ENCODE results near the gene TTC13.
A peak's percentile ranks its signal among the peaks of the same experiment; 100 is the strongest.

TTC13 gene

DNA sequence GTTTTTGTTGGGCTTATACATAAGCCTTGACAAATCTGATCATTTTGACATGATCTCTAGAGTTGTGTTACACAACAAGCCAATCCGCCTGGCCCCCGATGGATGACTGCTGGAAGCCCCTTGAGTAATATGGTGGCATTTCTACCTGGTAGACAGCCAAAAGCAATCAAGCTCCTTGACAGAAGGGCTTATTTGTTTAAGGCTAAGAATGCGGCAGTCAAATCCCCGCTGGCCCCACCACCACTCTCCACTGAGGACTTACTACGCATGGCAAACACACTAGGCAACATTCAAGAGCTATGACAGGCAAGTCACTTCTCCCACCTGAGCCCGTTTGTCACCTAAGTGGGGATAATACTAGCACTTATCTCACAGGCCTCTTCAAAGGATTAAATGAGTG is 77.0 kb downstream of the TTC13 start:
- no peak for DNase-seq

DNA sequence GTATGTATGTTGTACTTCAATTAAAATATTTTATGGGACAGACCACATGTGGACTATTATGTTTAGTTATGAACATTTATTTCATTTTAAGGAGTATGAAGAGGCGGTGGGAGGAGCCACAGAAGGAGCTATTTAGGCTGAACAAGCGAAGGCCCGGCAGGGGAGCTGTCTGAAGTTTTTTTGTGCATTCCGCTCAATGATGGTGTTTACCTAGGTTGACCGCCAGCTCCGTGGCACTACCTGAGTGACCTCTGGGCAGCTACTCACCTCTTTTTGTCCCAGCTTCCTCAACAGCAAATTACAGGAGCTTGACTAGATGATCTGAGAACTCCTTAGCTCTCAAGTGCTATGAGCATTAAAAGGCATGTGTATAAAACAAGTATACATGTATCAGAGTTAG is 77.7 kb downstream of the TTC13 start:
- no peak for DNase-seq

DNA sequence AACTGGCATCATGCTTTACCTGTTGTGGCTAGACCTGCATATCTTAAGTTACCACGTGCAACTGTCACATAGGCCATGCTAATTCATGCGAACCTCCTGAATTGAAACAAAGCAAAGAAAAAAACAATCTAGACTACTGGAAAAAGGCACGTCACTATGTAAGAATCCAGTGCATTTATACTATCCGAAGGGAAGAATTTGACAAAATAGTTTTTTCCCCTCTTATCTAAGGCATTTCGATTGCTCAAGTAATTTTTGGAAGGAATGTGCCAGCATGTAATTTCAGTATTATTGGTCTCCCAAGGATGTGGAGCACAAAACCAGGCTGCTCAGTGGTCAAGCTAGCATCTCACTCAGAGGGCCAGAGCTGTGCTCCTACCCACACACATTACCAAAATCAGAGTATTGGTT is 78.8 kb downstream of the TTC13 start:
- DNase-seq, result no peak

DNA sequence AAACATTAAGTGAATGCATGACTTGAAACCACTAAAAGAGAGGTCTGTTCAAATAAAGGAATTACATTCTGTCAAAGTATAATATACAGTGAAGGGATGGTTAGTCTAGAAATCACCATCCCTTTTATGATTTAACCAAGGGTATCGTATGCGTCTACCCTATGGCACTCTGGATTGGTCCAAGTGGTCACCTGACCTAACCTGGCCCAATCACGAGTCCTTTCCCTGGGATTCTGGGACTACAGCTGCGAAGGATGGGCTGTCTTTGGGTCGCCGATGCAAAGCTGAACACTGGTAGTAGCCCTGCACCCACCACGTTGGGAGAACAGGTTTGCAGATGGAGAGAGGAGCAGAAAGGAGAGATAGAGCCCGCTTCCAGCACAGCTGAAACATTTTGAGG is 79.9 kb downstream of the TTC13 start:
- no peak for DNase-seq

DNA sequence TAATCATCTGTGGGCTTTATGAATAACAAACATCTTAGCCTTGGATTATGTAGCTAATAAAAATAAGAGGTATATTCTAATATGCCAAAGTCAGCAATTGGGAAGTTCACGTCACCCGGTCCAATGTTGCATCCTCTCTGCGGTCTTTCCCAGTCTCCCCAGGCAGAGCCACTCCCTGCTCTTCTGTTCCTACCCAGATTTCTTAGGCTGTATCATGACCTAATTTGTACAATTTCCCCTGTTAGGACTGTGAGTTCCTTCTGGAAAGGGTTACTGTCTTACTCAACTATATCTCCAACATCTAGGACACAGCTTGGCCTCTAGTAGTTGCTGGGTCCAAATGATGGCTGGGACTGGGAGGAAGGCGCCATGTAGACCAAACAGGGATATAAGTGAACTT is 80.5 kb downstream of the TTC13 start:
- DNase-seq, result no peak

DNA sequence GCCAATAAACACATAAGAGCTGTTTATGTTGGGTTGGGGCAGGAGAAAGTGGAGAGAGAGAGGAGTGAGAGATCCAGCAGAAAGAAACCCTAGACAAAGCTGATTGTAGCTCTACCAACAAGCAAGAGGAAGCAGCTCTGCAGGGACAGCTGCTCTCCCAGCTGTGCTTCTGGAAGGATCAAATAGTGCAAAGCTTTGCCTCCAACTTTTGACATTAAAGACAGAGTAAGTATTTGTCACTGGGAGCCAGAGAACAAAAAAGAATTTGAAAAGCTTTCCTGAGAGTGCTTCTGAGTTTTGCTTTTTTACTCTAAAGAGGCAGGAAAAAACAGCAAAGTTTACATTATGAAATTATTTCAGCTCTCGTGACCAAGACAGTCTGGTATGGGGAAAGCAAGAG is 81.9 kb downstream of the TTC13 start:
- no peak for DNase-seq

DNA sequence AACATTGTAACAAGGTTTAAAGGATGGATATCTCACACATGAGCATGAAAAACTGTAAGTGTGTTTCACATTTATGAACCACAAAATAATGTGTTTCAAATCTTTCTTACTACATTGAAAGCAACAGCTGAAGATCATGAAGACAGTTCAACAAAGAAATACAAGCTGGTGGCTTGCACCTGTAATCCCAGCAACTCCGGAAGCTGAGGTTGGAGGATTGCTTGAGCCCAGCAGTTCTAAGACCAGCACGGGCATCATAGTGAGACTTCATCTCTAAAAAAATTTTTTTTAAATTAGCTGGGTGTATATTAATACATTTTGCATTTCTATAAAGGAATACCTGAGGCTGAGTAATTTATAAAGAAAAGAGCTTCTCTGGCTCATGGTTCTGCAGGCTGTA is 83.2 kb downstream of the TTC13 start:
- no peak for DNase-seq

DNA sequence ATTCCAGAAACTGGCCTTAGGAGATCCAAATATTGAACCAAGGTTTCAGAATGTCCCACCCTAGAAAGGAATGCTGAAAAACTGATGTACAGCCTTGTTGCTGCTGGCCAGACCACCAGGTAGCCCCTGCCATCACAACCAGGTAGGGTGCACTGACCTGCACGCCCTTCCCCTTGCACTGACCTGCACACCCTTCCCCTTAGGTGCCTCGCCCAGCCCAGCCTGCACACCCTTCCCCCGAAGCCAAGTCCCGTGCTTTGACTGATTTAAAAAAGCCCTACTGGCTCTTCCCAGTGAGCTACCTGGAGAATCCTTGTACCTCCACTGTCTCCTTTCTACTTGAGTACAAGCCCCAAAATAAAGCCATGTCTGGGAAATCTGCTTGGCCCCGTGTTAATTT is 84.0 kb downstream of the TTC13 start:
- DNase-seq, result no peak

DNA sequence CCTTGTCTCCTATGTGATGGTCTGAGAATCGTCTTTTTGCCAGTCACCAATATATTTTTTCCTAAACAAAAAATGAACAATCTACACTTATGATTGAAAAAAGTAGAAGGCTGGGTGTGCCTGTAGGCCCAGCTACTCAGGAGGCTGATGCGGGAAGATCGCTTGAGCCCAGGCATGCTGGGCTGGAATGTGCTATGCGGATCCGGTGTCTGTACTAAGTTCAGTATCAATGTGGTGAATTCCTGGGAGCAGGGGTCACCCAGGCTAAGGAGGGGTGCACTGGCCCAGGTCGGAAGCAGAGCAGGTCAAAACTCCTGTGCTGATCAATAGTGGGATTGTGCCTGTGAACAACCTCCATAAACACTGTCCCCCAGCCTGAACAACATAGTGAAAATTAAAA is 84.6 kb downstream of the TTC13 start:
- DNase-seq, result no peak

DNA sequence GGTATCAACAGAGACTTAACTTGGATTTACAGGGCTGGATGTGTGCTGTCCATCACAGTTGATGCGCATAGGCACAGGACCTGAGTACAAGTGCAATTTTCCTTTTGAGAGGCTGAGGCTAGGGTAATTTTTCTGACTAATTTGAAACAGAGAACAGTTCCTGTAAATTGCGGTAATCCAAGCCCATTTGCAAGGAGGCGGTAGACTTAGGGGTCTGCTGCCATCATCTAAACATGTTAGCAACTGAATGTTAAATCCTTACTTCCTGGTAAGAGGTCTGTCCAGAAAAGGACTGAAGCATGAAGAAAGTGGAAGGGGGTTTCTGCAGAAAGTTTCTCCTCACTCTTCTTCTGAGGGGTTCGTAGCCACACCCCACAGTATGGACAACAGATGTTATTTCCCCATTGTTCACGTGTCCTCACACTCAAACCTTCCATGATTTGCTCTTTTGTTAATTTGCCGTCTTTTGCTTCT is 86.6 kb downstream of the TTC13 start:
- DNase-seq, result no peak

DNA sequence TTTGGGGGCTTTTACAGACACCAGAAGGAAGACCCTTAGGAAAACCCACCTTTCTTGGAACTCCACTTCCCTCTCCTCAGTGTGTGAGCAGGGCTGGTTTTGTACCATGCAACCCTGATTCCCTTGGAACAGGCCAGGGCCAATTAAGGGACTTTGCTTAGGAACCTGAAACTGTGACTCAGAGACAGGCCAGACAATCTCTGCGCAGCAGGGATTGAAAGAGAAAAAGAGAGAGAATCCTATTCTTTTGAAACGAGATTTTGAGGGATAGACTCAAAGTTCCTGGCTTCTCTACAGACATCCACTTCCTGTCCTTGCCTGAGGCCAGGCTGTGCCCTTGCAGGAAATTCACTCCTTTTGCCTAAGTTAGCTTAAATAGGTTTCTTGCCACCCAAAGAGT is 87.2 kb downstream of the TTC13 start:
- no peak for DNase-seq

DNA sequence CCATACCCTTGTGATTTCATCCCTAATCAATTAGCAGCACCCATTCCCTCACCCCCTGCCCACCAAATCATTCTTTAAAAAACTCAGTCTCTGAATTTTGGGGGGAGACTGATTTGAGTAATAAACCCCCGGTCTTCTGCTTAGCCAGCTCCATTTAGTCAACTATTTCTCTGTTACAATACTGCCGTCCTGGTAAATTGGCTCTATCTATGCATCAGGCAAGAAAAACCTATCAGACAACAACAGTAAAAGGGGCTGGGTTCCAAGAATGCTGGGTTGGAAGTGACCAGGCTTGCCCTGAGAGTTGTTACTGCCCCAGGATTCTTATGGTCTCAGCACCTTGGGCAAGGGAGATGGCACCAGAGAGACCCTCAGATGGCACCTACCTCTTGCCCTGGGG is 94.0 kb downstream of the TTC13 start:
- no peak for DNase-seq

DNA sequence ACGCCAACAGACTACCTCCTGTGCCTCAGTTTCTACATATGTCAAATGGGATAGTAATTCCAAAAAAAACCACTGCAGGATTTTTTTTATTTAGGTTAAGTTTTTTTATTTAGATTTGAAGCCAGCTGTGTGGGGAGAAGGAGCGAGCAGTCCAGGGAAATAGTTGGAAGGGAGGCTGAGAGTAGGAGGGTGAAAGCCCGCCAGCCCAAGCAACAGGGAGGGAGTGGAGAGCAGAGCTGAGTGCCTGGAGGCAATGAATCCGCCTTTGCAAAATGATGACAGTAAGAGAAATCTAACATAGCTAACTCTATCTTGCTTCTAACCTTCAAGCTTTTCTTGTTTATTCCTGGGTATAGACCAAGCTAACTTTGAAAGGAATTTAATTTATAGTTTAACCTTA is 94.7 kb downstream of the TTC13 start:
- no peak for DNase-seq

DNA sequence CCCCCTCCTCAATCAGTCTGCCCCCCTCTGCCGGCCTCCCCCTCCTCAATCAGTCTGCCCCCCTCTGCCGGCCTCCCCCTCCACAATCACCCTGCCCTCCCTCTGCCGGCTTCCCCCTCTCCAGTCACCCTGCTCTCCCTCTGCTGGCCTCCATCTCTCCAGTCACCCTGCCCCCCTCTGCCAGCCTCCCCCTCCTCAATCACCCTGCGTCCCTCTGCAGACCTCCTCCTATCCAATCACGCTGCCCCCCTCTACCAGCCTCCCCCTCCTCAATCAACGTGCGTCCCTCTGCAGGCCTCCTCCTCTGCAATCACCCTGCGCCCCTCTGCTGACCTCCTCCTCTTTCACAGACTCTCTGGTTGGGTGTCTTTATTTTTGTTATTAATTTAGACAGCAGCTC is 98.9 kb downstream of the TTC13 start:
- no peak for DNase-seq

DNA sequence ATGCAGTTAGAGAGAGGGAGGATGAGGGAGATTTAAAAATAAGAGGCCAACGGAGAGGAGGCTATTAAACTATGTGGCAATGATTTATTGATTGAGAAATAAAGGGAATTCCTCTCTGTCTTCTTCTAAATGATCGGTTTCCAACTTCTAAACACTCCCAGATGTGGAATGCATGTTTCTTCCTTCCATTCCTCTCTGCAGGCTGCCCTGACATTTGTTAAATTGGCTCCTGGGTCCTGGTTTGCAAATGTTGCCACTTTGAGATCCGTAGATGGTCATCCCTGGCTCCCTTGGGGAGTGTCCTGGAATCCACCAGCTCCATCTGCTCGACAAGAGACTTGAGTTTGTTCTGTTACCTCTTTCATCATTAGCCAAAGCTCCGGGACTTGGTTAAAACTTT is 100.1 kb downstream of the TTC13 start:
- DNase-seq, result no peak

DNA sequence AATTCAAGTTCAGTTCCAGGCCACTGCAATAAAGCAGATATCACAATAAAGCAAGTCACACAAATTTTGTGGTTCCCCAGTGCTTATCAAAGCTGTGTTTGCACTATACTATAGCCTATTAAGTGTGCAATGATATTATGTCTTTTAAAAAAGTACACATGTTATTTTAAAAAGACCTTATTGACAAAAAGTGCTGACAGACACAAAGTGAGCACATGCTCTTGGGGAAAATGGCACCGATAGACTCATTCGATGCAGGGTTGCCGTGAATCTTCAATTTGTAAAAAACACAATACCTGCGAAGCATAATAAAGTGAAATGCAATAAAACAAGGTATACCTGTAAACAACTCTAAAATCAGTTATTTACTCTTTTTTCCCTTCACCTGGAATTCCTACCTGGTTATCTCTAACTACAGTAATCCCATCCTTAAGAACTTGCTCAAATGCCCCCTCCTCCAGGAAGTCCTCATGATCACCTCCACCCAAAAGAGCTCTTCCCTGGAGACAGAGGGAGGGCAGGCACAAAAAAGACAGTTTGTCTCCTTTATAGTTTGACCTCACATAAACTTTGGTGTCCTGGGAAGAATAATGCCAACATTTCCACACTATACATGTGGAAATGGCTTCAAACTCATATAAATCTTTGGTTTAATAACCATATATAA is 100.6 kb downstream of the TTC13 start:
- no peak for DNase-seq

DNA sequence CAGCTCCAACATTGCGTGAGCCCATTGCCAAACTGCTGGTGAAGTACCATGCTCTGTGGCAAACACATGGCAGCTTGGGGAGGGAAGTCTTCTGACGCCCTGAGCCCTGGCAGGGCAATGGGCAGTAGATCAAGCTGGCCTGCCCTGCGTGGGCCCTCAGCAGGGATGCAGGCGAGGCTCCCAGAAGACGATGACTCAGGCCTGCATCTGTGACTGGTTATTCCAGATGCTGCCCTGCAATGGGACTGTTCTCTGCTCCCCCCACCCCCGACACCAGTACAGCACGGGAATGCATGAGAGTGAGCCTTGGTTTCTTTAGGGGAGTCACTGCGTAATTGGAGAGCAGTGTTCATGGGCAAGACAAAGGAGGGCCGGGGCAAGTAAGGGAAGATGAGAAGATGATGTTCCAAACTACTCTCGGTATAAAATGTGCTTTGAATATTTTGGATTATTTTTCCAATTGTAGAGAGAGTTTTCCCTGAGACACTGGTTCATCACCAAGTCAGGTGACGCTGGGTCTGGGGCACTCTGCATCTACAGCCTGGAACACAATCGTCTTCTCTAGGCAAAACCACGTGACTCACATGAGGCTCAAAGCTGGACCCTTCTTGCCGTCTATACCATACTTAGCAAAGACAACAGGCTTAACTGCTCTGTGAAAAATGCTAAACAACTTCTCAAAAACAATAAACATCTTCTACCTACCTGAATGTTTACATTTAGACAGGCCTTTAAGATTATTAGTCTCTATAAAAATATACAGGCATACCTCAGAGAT is 101.3 kb downstream of the TTC13 start:
- DNase-seq, result no peak

DNA sequence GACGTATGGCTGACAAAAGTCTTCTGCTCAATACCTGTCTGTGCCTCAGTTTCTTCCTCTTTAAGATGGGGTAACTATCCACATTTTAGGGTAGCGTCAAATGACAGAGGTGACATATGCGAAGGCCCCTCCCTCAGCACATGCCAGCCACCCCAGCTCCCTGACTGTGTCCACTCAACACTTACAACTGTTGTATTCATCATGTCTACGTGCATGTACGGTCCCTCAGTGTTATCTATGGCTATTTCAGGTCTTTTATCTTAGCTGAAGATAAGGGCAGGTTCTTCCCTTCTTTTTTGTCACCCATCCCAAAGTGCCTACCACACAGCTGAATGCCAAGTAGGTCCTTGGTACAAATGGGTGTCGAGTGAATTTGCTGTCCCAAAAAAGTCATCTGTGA is 102.0 kb downstream of the TTC13 start:
- no peak for DNase-seq

DNA sequence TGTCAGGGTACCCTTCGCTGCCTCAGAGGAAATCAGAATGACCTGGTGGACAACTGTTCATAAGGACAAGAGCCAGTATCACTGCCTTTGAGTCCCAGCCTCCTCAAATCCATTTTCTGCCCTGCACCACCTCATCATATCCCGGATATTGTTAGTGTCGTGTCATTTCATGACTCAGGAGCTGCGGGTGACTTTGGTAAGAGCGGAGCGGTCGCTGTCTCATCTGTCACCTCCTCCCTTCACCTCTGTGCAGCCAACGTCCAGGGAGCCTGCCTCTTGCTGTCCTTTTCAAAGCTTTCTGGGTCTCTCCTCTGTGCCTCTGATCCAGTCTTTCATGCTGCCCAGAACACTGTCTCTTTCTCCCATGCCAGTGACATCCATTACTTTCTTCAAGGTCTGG is 103.3 kb downstream of the TTC13 start:
- DNase-seq, result no peak

DNA sequence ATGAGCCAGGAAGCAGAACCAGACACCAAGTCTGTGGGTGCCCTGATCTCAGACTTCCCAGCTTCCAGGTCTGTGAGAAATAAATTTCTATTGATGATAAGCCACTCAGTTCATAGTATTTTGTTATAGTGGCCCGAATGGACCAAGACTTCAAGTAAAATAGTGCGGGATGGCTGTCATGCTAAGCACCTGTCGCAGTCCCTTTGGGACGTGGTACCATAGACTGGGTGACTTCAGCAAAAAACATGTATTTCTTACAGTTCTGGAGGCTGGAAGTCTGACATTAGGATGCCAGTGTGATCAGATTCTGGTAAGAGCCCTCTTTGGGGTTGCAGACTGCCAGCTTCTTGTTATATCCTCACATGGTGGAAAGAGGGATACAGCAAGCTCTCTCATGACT is 107.7 kb downstream of the TTC13 start:
- DNase-seq, result no peak

DNA sequence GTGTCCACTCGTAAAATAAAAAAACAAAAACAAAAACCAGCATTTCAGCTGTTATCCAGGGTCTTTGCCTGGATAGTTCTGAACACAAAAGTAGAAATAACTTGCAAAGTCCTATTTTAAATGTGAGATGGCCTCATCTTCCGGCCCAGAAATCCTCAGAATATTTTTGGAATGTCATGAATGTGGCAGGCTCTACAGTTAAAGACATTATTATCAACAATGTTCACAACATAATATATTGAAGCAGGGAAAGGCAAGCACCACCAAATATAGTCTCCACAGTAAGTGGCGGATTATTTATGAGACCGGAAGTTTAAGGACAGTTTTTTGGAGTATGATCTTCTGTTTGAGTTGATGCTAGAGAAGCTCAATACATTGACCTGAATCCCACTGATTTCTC is 109.2 kb downstream of the TTC13 start:
- no peak for DNase-seq

DNA sequence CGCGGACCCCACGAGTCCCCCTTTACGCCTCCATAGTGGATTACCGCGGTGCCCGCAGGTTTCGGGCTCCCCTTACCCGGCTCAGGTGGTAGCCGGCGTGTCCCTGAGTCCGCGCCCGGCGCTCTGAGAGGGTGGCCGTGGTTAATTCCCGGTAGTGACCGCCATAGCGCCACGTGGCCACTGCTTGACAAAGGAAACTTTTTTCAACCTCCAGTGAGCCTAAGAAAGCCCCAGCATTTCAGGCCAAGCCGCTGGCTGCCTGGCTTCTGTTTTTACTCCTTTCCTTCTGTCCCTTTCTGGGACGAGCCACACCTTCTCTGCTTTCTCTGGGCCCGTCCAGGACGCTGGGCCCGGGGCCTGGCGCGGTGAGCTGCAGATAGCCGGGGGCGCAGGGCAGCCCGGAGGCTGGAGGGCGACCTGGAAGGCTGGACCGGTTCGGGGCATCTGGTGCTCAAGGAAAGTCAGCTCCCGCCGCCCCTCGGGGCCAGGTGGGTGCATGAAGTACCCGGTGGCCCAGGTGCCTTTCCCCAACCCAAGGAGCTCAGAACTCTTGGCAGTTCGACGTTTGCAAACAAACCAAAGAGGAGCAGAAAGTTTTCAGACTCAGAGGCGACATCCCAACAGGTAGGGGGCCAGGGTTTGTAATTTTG is 109.8 kb downstream of the TTC13 start:
- DNase-seq, result no peak

DNA sequence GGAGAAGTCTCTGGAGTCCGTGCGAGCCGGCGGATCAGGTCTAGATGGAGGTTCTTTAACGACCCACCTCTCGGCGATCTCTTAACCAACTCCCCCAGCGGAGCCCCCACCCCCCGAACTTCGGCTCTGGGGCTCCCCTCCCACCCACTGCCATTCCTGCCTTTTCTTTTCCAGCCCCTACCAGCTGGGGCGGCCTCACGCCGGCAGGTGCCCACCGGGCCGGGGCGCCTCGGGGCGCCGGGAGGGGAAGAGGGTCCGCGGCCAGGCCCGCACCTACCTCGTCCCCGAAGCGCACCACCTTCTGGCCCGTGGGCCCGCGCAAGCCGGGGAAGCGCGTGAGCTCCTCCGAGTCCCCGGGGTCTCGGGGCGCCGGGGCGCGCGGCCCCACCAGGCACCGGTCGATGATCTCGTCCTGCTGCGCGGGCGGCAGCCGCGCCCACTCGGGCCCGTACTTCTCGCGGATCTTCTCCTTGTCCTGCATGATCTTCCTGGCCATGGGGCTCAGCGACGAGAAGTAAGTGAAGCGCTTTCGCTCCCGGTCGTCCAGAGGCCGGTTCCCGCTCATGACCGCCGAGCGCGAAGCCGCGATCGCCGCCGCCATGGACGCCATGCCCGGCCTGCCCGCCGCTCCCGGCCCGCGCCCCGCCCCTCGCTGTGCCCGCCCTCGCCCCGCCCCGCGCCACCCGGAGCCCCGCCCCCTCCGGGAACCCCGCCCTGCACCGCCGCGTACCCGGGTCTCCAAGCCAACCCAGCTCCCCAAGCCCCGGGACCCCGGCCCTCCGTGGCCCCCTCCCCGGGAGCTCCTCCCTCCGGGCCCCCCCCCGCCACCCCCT is 110.5 kb downstream of the TTC13 start, which contains the start of gene C1orf198:
TSS of gene C1orf198 (minus strand) at position 619 of the 833 bp plus-strand sequence. CDS start at position 610, 9 bp downstream.
- peak; percentile 74 for DNase-seq
